Measurements from ENCODE around the gene PHF14. TPM values are rescaled to one million over a fixed set of nuclear protein-coding genes. Genes with fewer than 3 reads are reported as not detected.
"Not testable (repeated sequence)": the region's sequence is repeated elsewhere in the genome, so short reads cannot be mapped to it uniquely, and the experiment has no call there.

PHF14 gene
- polyA plus RNA-seq, 1 donor from 2014 or later, result 139 TPM

GRCh38 chr7:10950494-10950893 lies 23.2 kb upstream of the PHF14 start:
- H2AFZ ChIP-seq (ENCODE audit: low read depth, low read length), result no peak overlapping the region
- no peak overlapping the region for H3K27ac ChIP-seq (ENCODE audit: low read length)
- TF ChIP-seq SMC3 (conservative IDR thresholded peaks at IDR 0.05; ENCODE audit: poor library complexity) (no peak), TAF1 (IDR thresholded peaks at IDR 0.05; ENCODE audit: low read depth) (no peak), POLR2AphosphoS5 (IDR thresholded peaks at IDR 0.05) (no peak), EZH2 (IDR thresholded peaks at IDR 0.05; ENCODE audit: borderline replicate concordance, insufficient read depth, low read length, poor library complexity, severe bottlenecking) (no peak)
- no peaks in the 10 kb centered on the region for H3K36me3 ChIP-seq (ENCODE audit: insufficient read depth, low read length)
- H3K9ac ChIP-seq (ENCODE audit: low read length), result no peak overlapping the region
- no peak overlapping the region for H3K4me2 ChIP-seq (ENCODE audit: low read length)
- H3K9me2 ChIP-seq (ENCODE audit: insufficient read depth, low read length), result no peaks in the 10 kb centered on the region
- H3K79me2 ChIP-seq (replicated peaks; ENCODE audit: insufficient read depth, low read length), result no peaks in the 10 kb centered on the region
- no peaks in the 10 kb centered on the region for H3F3A ChIP-seq (ENCODE audit: insufficient read depth, low read length, poor library complexity, severe bottlenecking)
- H3K27me3 ChIP-seq (ENCODE audit: insufficient read depth, low read depth, low read length), result no peaks in the 10 kb centered on the region
- H3K9me3 ChIP-seq (ENCODE audit: low read length), result no peaks in the 10 kb centered on the region
- H4K20me1 ChIP-seq (ENCODE audit: insufficient read depth), result no peaks in the 10 kb centered on the region
- no peak overlapping the region for H3K4me3 ChIP-seq (ENCODE audit: low read length)

DNA sequence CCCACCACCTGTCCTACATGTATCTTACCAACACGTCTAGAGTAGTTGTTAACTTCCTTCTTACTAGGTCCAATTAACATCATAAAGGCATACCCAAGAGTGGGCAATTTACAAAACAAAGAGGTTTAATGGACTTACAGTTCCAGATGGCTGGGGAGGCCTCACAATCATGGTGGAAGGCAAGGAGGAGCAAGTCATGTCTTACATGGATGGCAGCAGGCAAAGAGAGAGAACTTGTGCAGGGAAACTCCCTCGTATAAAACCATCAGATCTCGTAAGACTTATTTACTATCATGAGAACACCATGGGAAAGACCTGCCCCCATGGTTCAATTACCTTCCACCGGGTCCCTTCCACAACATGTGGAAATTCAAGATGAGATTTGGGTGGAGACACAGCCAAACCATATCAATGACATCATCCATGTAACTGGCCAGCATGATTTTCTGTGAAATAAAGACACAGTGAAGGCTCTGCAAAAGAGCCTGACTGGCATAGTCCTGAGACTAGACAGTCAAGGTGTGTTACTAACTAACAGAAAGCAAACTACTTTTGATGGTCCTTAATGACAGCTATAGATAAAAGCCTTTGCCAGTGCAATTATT lies 22.6 kb upstream of the PHF14 start:
- not testable (repeated sequence) for H3K9me2 ChIP-seq (ENCODE audit: insufficient read depth, low read length); H3K4me3 ChIP-seq (ENCODE audit: low read length); H3K27ac ChIP-seq (ENCODE audit: low read length); H2AFZ ChIP-seq (ENCODE audit: low read depth, low read length); H3K27me3 ChIP-seq (ENCODE audit: insufficient read depth, low read depth, low read length); H3K36me3 ChIP-seq (ENCODE audit: insufficient read depth, low read length); H3K9ac ChIP-seq (ENCODE audit: low read length); H3K79me2 ChIP-seq (replicated peaks; ENCODE audit: insufficient read depth, low read length); H3F3A ChIP-seq (ENCODE audit: insufficient read depth, low read length, poor library complexity, severe bottlenecking); H3K4me2 ChIP-seq (ENCODE audit: low read length); H3K9me3 ChIP-seq (ENCODE audit: low read length); H4K20me1 ChIP-seq (ENCODE audit: insufficient read depth)

DNA sequence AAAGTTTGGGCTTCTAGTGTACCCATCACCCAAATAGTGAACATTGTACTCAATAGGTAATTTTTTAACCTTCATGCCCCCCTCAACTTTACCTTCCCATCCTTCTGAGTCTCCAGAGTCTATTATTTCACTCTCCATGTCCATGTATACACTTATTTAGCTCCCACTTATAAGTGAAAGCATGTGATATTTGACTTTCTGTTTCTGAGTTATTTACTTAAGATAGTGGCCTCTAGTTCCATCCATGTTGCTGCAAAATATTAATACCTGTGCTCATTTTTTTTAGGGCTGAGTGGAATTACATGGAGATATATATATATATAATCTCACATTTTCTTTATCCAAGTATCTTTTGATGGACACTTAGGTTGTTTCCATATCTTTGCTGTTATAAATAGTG lies 21.1 kb upstream of the PHF14 start:
- Histone ChIP-seq H3K27me3 (ENCODE audit: insufficient read depth, low read depth, low read length) (no peaks in the 10 kb centered on the region), H3K4me3 (ENCODE audit: low read length) (no peak overlapping the region), H2AFZ (ENCODE audit: low read depth, low read length) (no peak overlapping the region), H3K79me2 (replicated peaks; ENCODE audit: insufficient read depth, low read length) (no peaks in the 10 kb centered on the region), H4K20me1 (ENCODE audit: insufficient read depth) (no peaks in the 10 kb centered on the region), H3K9ac (ENCODE audit: low read length) (no peak overlapping the region), H3K9me2 (ENCODE audit: insufficient read depth, low read length) (no peaks in the 10 kb centered on the region), H3K36me3 (ENCODE audit: insufficient read depth, low read length) (no peaks in the 10 kb centered on the region), H3K27ac (ENCODE audit: low read length) (no peak overlapping the region), H3F3A (ENCODE audit: insufficient read depth, low read length, poor library complexity, severe bottlenecking) (no peaks in the 10 kb centered on the region), H3K4me2 (ENCODE audit: low read length) (no peak overlapping the region), H3K9me3 (ENCODE audit: low read length) (no peaks in the 10 kb centered on the region)
- TF ChIP-seq EZH2 (IDR thresholded peaks at IDR 0.05; ENCODE audit: borderline replicate concordance, insufficient read depth, low read length, poor library complexity, severe bottlenecking) (no peak), REST (IDR thresholded peaks at IDR 0.05; ENCODE audit: borderline replicate concordance) (no peak), MXI1 (conservative IDR thresholded peaks at IDR 0.05; ENCODE audit: poor library complexity, severe bottlenecking) (no peak), EP300 (conservative IDR thresholded peaks at IDR 0.05; ENCODE audit: poor library complexity, severe bottlenecking) (no peak)

DNA sequence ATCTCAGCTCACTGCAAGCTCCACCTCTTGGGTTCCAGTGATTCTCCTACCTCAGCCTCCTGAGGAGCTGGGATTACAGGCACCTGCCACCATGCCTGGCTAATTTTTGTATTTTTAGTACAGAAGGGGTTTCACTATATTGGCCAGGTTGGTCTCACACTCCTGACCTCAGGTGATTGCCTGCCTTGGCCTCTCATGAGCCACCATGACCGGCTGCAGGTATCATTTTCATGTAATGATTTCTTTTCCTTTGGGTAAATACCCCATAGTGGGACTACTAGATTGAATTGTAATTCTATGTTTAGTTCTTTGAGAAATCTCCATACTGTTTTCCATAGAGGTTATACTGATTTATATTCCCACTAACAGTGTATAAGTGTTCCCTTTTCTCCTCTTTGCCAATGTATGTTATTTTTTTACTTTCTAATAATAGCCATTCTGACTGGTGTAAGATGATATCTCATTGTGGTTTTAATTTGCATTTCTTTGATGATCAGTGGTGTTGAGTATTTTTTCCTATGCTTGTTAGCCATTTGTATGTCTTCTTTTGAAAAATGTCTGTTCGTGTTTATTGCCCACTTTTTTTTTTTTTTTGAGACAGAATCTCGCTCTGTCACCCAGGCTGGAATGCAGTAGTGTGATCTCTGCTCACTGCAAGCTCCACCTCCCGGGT lies 20.5 kb upstream of the PHF14 start:
- H3K9me2 ChIP-seq (ENCODE audit: insufficient read depth, low read length); H4K20me1 ChIP-seq (ENCODE audit: insufficient read depth); H3F3A ChIP-seq (ENCODE audit: insufficient read depth, low read length, poor library complexity, severe bottlenecking); H3K9me3 ChIP-seq (ENCODE audit: low read length); H3K9ac ChIP-seq (ENCODE audit: low read length); H3K4me3 ChIP-seq (ENCODE audit: low read length); H3K36me3 ChIP-seq (ENCODE audit: insufficient read depth, low read length); H3K27me3 ChIP-seq (ENCODE audit: insufficient read depth, low read depth, low read length); H3K79me2 ChIP-seq (replicated peaks; ENCODE audit: insufficient read depth, low read length); H3K4me2 ChIP-seq (ENCODE audit: low read length); H3K27ac ChIP-seq (ENCODE audit: low read length); H2AFZ ChIP-seq (ENCODE audit: low read depth, low read length): not testable (repeated sequence)
